Measurements from ENCODE around the gene AFF1. TPM values are rescaled to one million over a fixed set of nuclear protein-coding genes. Genes with fewer than 3 reads are reported as not detected.

AFF1 gene
- total and polyA plus RNA-seq, 5 experiments from 2014 or later, result 9.0 to 55.8 (median 13.7) TPM

DNA sequence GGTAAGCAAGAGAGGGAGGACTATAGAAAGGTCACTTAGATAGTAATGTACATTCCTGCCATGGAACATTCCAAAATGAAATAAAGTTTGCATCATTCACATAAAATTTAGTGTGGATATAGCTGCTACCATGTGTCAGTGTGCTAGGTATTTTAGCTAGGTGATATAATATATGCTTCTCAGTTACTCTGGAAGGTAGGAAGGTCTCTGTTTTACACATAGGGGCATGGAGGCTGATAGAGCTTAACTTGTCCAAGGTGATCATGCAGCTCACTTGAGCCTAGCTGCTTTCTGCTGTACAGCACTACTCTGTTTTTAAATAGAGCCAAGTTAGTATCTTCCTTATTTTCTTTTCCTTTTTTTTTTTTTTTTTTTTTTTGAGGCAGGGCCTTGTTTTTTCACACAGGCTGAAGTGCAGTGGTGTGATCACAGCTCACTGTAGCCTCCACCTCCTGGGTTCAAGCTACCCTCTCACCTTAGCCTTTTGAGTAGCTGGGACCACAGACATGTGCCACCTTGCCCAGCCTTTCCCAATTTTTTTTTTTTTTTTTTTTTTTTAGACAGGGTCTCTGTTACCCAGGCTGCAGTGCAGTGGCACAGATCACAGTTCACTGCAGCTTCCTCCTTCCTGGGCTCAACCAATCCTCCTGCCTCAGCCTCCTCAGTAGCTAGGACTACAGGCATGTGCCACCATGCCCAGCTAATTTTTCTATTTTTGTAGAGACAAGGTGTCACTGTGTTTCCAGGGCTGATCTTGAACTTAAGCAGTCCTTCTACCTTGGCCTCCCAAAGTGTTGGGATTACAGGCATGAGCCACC is 10.4 kb downstream of the AFF1 start:
- Mint-ChIP-seq H3K4me1 (peaks cover 18 to 73% (median 52%) of the 10 kb centered on the region in 4 donors), H3K27ac (peak overlapping the region in 1 of 10 donors; percentile 27), H3K4me3 (no peak overlapping the region), H3K36me3 (peaks cover 0 to 7% (median 4%) of the 10 kb centered on the region in 3 donors), H3K27me3 (no peaks in the 10 kb centered on the region), H3K9me3 (no peaks in the 10 kb centered on the region)
- POLR2A ChIA-PET, result interaction anchor here (1.0 to 1.2 kb wide), 2 partner anchors 9 to 61 kb away, joined by 3 to 6 read pairs; no protein-coding TSS in a partner anchor
- no peak for DNase-seq
- ATAC-seq, result no peak

DNA sequence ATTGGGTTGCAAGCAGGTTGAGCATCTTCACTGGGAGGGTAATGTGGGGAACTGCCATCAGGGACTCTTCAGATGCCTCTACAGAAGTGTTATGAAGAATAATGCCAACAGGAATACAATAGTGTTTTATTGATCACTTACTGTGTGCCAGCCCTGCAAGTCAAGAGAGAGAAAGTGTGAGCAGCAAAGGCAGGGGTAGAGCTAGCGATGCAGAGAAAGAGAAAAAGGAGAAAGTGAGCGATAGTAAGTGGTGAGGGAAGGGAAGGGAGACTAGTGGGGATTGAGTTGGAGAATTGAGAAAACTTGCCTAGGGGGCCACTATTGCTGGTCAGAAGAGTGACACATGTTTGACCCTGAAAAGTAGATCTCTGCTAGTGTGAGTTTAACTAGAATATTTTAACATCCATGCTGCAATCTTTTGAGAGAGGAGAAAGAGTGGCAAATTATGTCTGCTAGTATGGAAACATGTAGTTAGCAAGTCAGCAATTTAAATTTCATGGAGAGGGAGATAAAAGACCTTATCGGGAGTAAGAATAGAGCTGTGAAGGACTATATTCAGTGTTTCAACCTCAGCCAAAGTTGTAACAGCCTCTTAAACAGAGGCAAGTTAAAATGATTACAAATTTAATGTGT is 12.2 kb downstream of the AFF1 start:
- POLR2A ChIA-PET, result no interaction called here
- no peaks in the 10 kb centered on the region for H3K9me3 Mint-ChIP-seq
- H3K4me3 Mint-ChIP-seq, result peak overlapping the region in 1 of 10 donors; percentile 39
- ATAC-seq (no peak), DNase-seq (no peak)
- H3K27ac Mint-ChIP-seq, result peak overlapping the region in 6 of 10 donors; percentile 2 to 61 (median 13)
- H3K4me1 Mint-ChIP-seq, result peaks cover 20 to 63% (median 45%) of the 10 kb centered on the region in 4 donors
- H3K27me3 Mint-ChIP-seq, result no peaks in the 10 kb centered on the region
- H3K36me3 Mint-ChIP-seq, result peaks cover 4 to 20% (median 15%) of the 10 kb centered on the region in 3 donors

DNA sequence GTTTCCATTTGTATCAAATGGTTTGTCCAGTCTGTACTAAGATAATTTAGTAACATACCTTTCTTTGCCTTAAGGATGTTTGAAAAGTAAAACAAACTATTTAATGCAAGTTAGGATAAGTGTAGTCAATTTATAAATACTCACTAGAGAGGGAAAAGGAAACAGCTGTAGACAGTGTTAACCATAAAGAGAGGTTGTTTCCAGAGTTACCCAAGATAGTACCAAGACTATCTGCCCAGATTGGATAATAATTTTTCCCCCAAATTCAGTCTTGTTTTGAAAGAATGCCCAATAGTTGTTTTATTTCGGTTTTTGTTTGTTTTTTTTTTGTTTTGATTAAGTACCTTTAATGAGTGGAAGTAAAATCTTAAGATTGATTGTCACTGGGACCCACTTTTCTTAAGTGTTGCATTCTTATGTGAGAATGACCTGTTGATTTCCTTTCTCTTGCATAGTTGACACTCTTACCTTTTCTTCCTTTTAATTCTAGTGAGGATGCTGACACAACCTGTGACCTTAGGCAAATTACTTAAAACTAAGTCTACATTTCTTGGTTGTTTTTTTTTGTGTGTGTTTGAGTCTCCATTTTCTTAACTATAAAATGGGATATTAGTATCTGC is 12.8 kb downstream of the AFF1 start:
- peaks cover 19 to 59% (median 43%) of the 10 kb centered on the region in 4 donors for H3K4me1 Mint-ChIP-seq
- ATAC-seq, result no peak
- H3K27me3 Mint-ChIP-seq, result no peaks in the 10 kb centered on the region
- peak overlapping the region in 4 of 10 donors; percentile 48 to 73 (median 57) for H3K27ac Mint-ChIP-seq
- DNase-seq, result no peak
- POLR2A ChIA-PET, result no interaction called here
- H3K4me3 Mint-ChIP-seq, result peak overlapping the region in 1 of 10 donors; percentile 27
- peaks cover 4 to 23% (median 15%) of the 10 kb centered on the region in 3 donors for H3K36me3 Mint-ChIP-seq
- H3K9me3 Mint-ChIP-seq, result no peaks in the 10 kb centered on the region

DNA sequence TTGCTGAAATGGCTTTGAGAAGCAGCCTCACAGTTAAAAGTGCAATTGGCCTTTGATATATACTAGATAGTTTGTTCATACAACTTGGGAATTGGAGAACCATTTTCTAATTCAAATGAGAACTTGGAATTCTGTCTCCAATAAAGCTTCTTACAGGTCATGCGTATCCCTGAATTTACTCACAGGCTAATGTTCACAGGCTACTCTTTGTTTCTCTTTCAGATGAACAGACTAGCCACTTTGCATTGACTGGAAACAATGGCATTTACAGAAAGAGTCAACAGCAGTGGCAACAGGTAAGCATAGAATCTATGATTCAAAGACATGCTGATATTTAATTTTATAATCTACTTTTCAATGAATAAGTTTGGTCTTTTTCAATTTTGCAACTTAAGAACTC is 13.5 kb downstream of the AFF1 start:
- Mint-ChIP-seq H3K9me3 (no peaks in the 10 kb centered on the region), H3K27ac (peak overlapping the region in 2 of 10 donors; percentile 53 to 60), H3K4me3 (no peak overlapping the region), H3K36me3 (peaks cover 4 to 27% (median 16%) of the 10 kb centered on the region in 3 donors), H3K27me3 (no peaks in the 10 kb centered on the region), H3K4me1 (peaks cover 16 to 52% (median 38%) of the 10 kb centered on the region in 4 donors)
- no peak for ATAC-seq
- POLR2A ChIA-PET, result no interaction called here
- DNase-seq, result no peak

DNA sequence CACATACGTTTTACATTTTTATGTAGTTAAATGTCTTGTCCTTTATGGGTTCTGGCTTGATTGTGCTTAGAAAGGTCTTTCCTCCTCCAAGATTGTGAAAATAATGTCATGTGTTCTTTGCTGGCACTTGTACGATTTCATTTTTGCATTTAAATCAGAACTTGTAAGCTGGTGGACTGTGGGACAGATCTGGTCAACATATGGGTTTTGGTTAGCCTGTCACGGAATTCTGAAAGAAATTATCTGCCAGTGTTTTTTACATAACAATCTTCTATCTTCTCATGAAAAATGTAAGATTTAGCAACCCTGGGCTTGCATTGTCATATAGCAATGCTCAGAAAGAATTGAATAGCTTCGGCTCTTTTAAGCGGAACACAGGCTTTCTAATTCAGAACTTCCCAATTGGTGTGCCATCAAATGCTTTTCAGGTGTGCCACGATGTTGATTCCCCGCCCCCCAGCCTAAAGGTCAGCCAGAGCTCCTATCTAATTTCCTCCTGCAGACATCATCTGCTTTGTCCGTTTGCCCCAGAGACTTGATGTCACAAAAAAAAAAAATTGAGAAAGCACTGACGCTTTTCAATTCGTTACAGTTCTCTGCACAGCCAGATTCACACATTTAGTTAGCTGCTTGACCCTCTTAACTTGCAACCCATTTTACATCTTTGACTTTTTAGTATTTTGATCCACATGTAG is 16.2 kb downstream of the AFF1 start:
- ATAC-seq (no peak), DNase-seq (no peak)
- peaks cover 4 to 43% (median 22%) of the 10 kb centered on the region in 3 donors for H3K36me3 Mint-ChIP-seq
- no peak overlapping the region for H3K4me3 Mint-ChIP-seq
- no peaks in the 10 kb centered on the region for H3K27me3 Mint-ChIP-seq
- H3K27ac Mint-ChIP-seq, result no peak overlapping the region
- H3K9me3 Mint-ChIP-seq, result no peaks in the 10 kb centered on the region
- POLR2A ChIA-PET, result interaction anchor here (0.6 kb wide), 1 partner anchor 19 kb away, joined by 3 read pairs; no protein-coding TSS in a partner anchor
- H3K4me1 Mint-ChIP-seq, result peaks cover 17 to 39% (median 27%) of the 10 kb centered on the region in 4 donors

DNA sequence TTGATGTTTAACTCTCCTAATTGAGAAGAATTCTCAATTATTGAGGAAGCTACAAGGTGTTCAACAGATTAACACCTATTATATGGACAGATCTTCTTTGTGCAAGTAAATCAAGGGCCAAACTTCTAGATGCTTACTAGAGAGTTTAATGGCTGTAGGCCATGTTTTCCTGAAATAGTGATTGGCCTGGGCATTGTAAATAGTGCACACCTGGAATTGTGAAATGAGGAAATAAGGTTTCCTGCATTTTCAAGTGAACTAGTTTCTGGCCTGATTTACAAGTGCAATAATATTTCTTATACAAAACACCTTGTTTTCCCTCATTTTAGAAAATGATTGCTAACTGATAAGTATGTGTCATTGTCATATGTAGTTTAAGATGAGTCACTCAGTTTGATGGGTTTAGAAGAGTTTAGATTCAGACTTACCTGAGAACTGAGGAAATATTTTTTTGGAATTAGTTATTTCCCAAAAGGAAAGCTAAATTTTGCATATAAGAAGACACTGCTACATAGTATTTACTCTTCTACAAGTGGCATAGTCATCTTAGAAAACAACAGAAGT is 21.2 kb downstream of the AFF1 start:
- Mint-ChIP-seq H3K9me3 (no peaks in the 10 kb centered on the region), H3K27ac (peak overlapping the region in 2 of 10 donors; percentile 18 to 44), H3K4me1 (peaks cover 11 to 59% (median 19%) of the 10 kb centered on the region in 4 donors), H3K36me3 (peaks cover 0 to 45% (median 21%) of the 10 kb centered on the region in 3 donors), H3K27me3 (no peaks in the 10 kb centered on the region), H3K4me3 (no peak overlapping the region)
- ATAC-seq (no peak), DNase-seq (no peak)
- POLR2A ChIA-PET, result no interaction called here

DNA sequence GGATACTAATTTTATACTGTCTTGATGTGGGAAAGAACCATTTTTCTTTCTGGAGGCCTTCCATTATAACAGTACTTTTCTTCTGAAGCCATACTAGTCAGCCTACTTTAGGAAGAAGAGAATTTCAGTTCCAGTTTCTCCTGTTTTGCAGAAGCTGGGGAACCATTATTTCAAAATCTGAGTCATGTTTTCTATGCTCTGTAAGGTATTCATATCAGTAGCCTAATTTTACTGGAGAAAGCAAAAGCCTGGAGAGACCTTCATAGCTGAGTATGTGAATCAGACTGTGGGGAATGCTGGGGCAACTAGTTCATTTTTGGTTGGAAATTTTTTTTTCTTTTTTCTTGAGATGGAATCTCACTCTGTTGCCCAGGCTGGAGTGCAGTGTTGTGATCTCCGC is 22.4 kb downstream of the AFF1 start:
- no peak for DNase-seq
- no peak for ATAC-seq
- Mint-ChIP-seq H3K27ac (peak overlapping the region in 1 of 10 donors; percentile 18), H3K9me3 (no peaks in the 10 kb centered on the region), H3K4me1 (peaks cover 17 to 63% (median 28%) of the 10 kb centered on the region in 4 donors), H3K4me3 (no peak overlapping the region), H3K36me3 (peaks cover 0 to 39% (median 15%) of the 10 kb centered on the region in 3 donors), H3K27me3 (no peaks in the 10 kb centered on the region)
- POLR2A ChIA-PET, result no interaction called here

DNA sequence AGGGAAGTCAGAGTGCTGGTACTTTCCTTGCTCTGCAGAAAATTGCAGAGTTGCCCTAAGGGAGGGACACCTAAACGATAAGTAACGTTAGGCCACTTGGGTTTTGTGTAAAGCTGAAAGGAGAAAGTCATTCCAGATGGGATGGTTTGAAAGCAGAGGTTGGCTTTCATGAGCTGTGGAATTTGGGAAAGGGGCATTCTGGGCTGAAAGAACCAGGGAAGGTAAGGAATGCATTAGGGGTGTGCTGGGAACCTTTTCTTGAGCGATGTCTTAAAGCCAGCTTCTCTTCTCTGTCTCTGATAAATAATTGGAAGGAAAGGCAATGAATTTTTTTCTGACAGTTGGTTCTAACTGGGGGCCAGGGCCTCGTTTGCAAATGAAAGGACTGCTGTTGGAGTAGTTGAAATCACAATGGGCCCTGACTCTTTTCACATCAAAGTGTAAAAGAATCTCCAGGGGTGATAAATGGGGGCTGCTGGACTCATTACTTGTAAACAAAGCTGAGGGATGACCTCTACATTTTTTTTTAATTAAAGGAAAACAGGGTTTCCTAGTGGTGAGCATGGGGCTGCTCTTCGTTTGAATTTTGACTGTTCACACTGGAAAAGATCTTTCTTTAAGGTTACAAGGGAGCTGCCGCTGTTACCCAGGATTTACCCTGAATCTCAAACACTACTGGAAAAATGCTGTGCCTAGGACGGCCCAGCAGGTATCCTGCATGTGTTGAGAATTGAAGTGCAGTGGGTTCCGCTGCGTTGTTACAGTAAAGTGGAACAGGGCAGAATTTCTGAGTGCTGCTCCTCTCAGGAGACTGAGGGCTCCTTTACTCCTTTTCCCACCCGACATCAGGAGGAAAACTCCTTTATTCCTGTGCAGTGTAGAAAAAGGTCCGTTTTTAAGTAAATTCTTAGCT is 25.0 kb downstream of the AFF1 start:
- H3K9me3 Mint-ChIP-seq, result no peaks in the 10 kb centered on the region
- peak overlapping the region in 4 of 10 donors; percentile 5 to 51 (median 40) for H3K27ac Mint-ChIP-seq
- H3K27me3 Mint-ChIP-seq, result no peaks in the 10 kb centered on the region
- ATAC-seq (no peak), DNase-seq (no peak)
- H3K36me3 Mint-ChIP-seq, result peaks cover 0 to 26% (median 9%) of the 10 kb centered on the region in 3 donors
- POLR2A ChIA-PET, result interaction anchor here (0.9 to 2.2 kb wide), 2 partner anchors 9 to 46 kb away, joined by 3 to 5 read pairs; no protein-coding TSS in a partner anchor
- peaks cover 16 to 73% (median 28%) of the 10 kb centered on the region in 4 donors for H3K4me1 Mint-ChIP-seq
- no peak overlapping the region for H3K4me3 Mint-ChIP-seq

DNA sequence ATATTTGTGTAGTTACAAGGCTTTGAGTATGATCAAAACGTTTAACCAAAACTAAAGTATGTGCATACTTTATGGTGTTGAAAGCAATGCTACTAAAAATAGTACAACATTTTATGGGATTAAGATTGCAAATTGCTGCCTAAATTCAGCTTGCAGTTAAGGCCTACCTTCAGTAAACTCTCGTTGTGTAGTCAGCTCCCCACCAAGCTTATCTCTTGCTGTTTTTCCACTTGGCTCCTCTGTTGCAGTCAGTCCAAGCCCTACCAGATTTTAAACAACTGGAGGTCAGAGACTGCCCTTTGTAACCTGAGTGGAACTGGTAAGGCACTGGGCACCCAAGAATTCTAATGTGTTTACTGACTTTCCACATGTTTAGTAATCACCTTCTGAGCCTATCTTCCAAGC is 25.7 kb downstream of the AFF1 start:
- peak overlapping the region in 2 of 10 donors; percentile 40 to 73 for H3K27ac Mint-ChIP-seq
- H3K4me1 Mint-ChIP-seq, result peaks cover 14 to 67% (median 27%) of the 10 kb centered on the region in 4 donors
- peak overlapping the region in 1 of 10 donors; percentile 38 for H3K4me3 Mint-ChIP-seq

DNA sequence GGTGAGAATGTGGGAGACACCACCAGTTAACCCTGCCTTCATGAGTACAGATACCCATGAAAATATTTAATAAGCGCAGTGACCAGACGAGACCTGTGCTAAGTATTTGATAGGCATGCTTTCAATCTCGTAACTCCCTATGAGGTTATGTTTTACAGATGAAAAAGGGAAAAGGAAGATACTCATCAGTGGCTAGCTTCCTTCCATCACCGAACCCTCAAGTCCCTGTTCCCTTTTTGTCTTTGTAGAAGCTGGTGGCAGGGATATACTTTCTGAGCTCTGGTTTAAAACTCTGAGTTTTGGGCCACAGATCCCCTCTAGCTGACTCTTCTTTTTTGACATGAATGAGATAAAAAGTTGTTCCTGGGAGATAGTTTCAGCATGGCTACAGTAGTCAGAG is 26.3 kb downstream of the AFF1 start:
- Mint-ChIP-seq H3K4me3 (peak overlapping the region in 5 of 10 donors; percentile 19 to 53 (median 37)), H3K9me3 (no peaks in the 10 kb centered on the region), H3K36me3 (peaks cover 0 to 18% (median 8%) of the 10 kb centered on the region in 3 donors), H3K4me1 (peaks cover 14 to 62% (median 26%) of the 10 kb centered on the region in 4 donors), H3K27me3 (no peaks in the 10 kb centered on the region), H3K27ac (peak overlapping the region in 3 of 10 donors; percentile 8 to 73 (median 40))
- POLR2A ChIA-PET, result interaction anchor here (2.2 kb wide), 1 partner anchor 45 kb away, joined by 5 read pairs; no protein-coding TSS in a partner anchor
- ATAC-seq (no peak), DNase-seq (no peak)

More for the DNA sequence above, 25.7 kb downstream of the AFF1 start:
- Mint-ChIP-seq H3K9me3 (no peaks in the 10 kb centered on the region), H3K36me3 (peaks cover 0 to 20% (median 8%) of the 10 kb centered on the region in 3 donors), H3K27me3 (no peaks in the 10 kb centered on the region)
- no peak for ATAC-seq
- POLR2A ChIA-PET, result interaction anchor here (2.2 kb wide), 1 partner anchor 46 kb away, joined by 5 read pairs; no protein-coding TSS in a partner anchor
- DNase-seq, result no peak

All from naive thymus-derived CD8-positive, alpha-beta T cell (primary cell).